ENCODE results near the gene GPR17.

Gene GPR17

DNA sequence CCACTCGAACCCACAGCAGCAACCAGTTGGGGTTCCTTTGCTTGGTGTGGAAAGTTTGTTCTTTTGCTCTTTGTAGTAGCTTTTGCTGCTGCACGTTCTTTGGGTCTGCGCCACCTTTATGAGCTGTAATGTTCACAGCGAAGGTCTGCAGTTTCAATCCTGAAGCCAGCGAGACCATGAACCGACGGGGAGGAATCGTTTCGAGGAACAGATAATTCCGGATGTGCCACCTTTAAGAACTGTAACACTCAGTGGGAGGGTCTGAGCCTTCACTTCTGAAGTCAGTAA, 14.3 kb downstream of the GPR17 start:
- H4K8ac ChIP-seq (ENCODE audit: low read length): no peak overlapping the region
- H2BK5ac ChIP-seq (ENCODE audit: low read depth, low read length, poor library complexity, severe bottlenecking): no peak overlapping the region
- H3K14ac ChIP-seq (ENCODE audit: low read length in 2 of 2): no peak overlapping the region
- H4K91ac ChIP-seq (ENCODE audit: low read length): no peak overlapping the region
- H2AK5ac ChIP-seq (ENCODE audit: low read length, severe bottlenecking): no peak overlapping the region
- no peak overlapping the region for H3K23ac ChIP-seq (ENCODE audit: low read length in 2 of 2)
- peaks cover 0 to 22% of the 10 kb centered on the region in 2 experiments for H3K36me3 ChIP-seq (ENCODE audit: control insufficient read depth in 1 of 2, insufficient read depth in 2 of 2, low read depth in 1 of 2, low read length in 2 of 2)
- peaks cover 12 to 21% of the 10 kb centered on the region in 2 experiments for H3K27me3 ChIP-seq (ENCODE audit: control insufficient read depth in 1 of 2, insufficient read depth in 1 of 2, low read length in 2 of 2)
- H3K4me3 ChIP-seq (ENCODE audit: insufficient read depth in 1 of 2, low read depth in 1 of 2, low read length in 2 of 2): no peak overlapping the region
- peak overlapping the region in 1 of 2 experiments; percentile 28 for H2BK12ac ChIP-seq (ENCODE audit: low read length in 2 of 2)
- peaks cover 27% of the 10 kb centered on the region for H3K4me1 ChIP-seq (ENCODE audit: control insufficient read depth, insufficient read depth, low read depth, low read length)
- no peak overlapping the region for H2BK120ac ChIP-seq (ENCODE audit: low read depth, low read length)
- no peak overlapping the region for H3K27ac ChIP-seq (ENCODE audit: low read length, poor library complexity, severe bottlenecking)
- H3K9ac ChIP-seq (ENCODE audit: low read length): no peak overlapping the region
- H3K4ac ChIP-seq (ENCODE audit: low read depth in 1 of 2, low read length in 2 of 2): peak overlapping the region in 1 of 2 experiments; percentile 25
- H3K9me3 ChIP-seq (ENCODE audit: control insufficient read depth, low read length): no peaks in the 10 kb centered on the region
- no peak overlapping the region for H3K4me2 ChIP-seq (ENCODE audit: low read length, poor library complexity, severe bottlenecking)
- H3K79me1 ChIP-seq (replicated peaks; ENCODE audit: low read length, poor library complexity, severe bottlenecking): peaks cover 12% of the 10 kb centered on the region
- H2AFZ ChIP-seq (ENCODE audit: low read depth, low read length): no peak overlapping the region
- 97% methylated on average over 10 of the region's 10 CpGs for WGBS
- DNase-seq: no peak
- no peak overlapping the region for H2BK15ac ChIP-seq (ENCODE audit: low read depth, poor library complexity, severe bottlenecking)
- no peak overlapping the region for H3K18ac ChIP-seq (ENCODE audit: low read depth in 1 of 2, low read length in 2 of 2)

- DNase-seq: peak; percentile 85
- Histone ChIP-seq H3K9ac (ENCODE audit: low read length) (peak overlapping the region; percentile 45), H3K79me1 (replicated peaks; ENCODE audit: low read length, poor library complexity, severe bottlenecking) (peaks cover 16% of the 10 kb centered on the region), H3K4me2 (ENCODE audit: low read length, poor library complexity, severe bottlenecking) (no peak overlapping the region), H3K14ac (ENCODE audit: low read length in 2 of 2) (no peak overlapping the region), H3K4ac (ENCODE audit: low read depth in 1 of 2, low read length in 2 of 2) (peak overlapping the region; percentile 19 to 24), H2BK120ac (ENCODE audit: low read depth, low read length) (no peak overlapping the region), H3K18ac (ENCODE audit: low read depth in 1 of 2, low read length in 2 of 2) (peak overlapping the region; percentile 58 to 63), H3K4me1 (ENCODE audit: control insufficient read depth, insufficient read depth, low read depth, low read length) (peaks cover 25% of the 10 kb centered on the region), H3K27ac (ENCODE audit: low read length, poor library complexity, severe bottlenecking) (no peak overlapping the region), H3K4me3 (ENCODE audit: insufficient read depth in 1 of 2, low read depth in 1 of 2, low read length in 2 of 2) (no peak overlapping the region), H3K9me3 (ENCODE audit: control insufficient read depth, low read length) (no peaks in the 10 kb centered on the region), H2AFZ (ENCODE audit: low read depth, low read length) (no peak overlapping the region), H2BK5ac (ENCODE audit: low read depth, low read length, poor library complexity, severe bottlenecking) (no peak overlapping the region), H4K91ac (ENCODE audit: low read length) (peak overlapping the region; percentile 34), H2BK15ac (ENCODE audit: low read depth, poor library complexity, severe bottlenecking) (no peak overlapping the region), H2BK12ac (ENCODE audit: low read length in 2 of 2) (peak overlapping the region; percentile 51 to 78), H2AK5ac (ENCODE audit: low read length, severe bottlenecking) (no peak overlapping the region), H3K23ac (ENCODE audit: low read length in 2 of 2) (no peak overlapping the region), H4K8ac (ENCODE audit: low read length) (peak overlapping the region; percentile 57), H3K36me3 (ENCODE audit: control insufficient read depth in 1 of 2, insufficient read depth in 2 of 2, low read depth in 1 of 2, low read length in 2 of 2) (peaks cover 0 to 19% of the 10 kb centered on the region in 2 experiments), H3K27me3 (ENCODE audit: control insufficient read depth in 1 of 2, insufficient read depth in 1 of 2, low read length in 2 of 2) (peaks cover 12 to 26% of the 10 kb centered on the region in 2 experiments)
- 54% methylated on average over 14 of the region's 14 CpGs for WGBS
Measured at GRCh38 chr2:127661072-127661649, 15.2 kb downstream of the GPR17 start.

DNA sequence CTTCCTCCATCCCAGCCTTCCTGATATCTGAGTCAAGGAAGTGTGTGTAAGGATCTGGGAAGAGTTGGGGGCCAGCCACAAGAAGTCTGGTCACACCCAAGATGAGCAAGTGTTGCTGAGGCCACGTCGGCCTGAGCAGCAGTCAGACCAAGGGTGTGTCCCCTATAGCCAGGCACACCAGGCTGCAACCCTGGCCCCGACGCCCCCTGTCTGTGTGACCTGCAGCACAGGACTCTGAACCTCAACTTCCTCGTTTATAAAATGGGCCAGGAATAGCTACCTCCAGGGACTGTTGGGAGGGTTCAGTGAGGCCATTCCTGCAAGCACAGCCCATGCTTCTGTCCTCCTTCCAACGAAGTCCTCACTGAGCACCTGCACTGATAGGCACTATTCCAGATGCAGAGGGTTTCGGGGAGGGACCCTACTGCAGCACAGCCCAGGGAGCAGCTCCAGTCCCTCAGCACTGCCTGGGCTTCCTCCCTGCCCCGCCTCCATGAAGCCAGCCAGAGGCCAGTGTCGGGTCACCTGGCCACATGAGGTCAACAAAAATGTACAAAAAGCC, 16.1 kb downstream of the GPR17 start:
- peaks cover 0 to 15% of the 10 kb centered on the region in 2 experiments for H3K36me3 ChIP-seq (ENCODE audit: control insufficient read depth in 1 of 2, insufficient read depth in 2 of 2, low read depth in 1 of 2, low read length in 2 of 2)
- DNase-seq: peak; percentile 38
- 65% methylated on average over 9 of the region's 9 CpGs for WGBS
- no peak overlapping the region for H3K23ac ChIP-seq (ENCODE audit: low read length in 2 of 2)
- no peak overlapping the region for H3K4me3 ChIP-seq (ENCODE audit: insufficient read depth in 1 of 2, low read depth in 1 of 2, low read length in 2 of 2)
- no peak overlapping the region for H2AFZ ChIP-seq (ENCODE audit: low read depth, low read length)
- no peak overlapping the region for H2AK5ac ChIP-seq (ENCODE audit: low read length, severe bottlenecking)
- H3K9ac ChIP-seq (ENCODE audit: low read length): peak overlapping the region; percentile 45
- no peak overlapping the region for H2BK15ac ChIP-seq (ENCODE audit: low read depth, poor library complexity, severe bottlenecking)
- H3K18ac ChIP-seq (ENCODE audit: low read depth in 1 of 2, low read length in 2 of 2): peak overlapping the region; percentile 63 to 67
- H3K79me1 ChIP-seq (replicated peaks; ENCODE audit: low read length, poor library complexity, severe bottlenecking): peaks cover 14% of the 10 kb centered on the region
- H3K27me3 ChIP-seq (ENCODE audit: control insufficient read depth in 1 of 2, insufficient read depth in 1 of 2, low read length in 2 of 2): peaks cover 12 to 32% of the 10 kb centered on the region in 2 experiments
- H2BK120ac ChIP-seq (ENCODE audit: low read depth, low read length): no peak overlapping the region
- H3K9me3 ChIP-seq (ENCODE audit: control insufficient read depth, low read length): no peaks in the 10 kb centered on the region
- H2BK5ac ChIP-seq (ENCODE audit: low read depth, low read length, poor library complexity, severe bottlenecking): no peak overlapping the region
- peak overlapping the region; percentile 57 to 70 for H3K4ac ChIP-seq (ENCODE audit: low read depth in 1 of 2, low read length in 2 of 2)
- H2BK12ac ChIP-seq (ENCODE audit: low read length in 2 of 2): peak overlapping the region; percentile 9 to 76
- peak overlapping the region; percentile 75 for H4K91ac ChIP-seq (ENCODE audit: low read length)
- H3K4me2 ChIP-seq (ENCODE audit: low read length, poor library complexity, severe bottlenecking): no peak overlapping the region
- H3K14ac ChIP-seq (ENCODE audit: low read length in 2 of 2): peak overlapping the region in 1 of 2 experiments; percentile 58
- peak overlapping the region; percentile 12 for H4K8ac ChIP-seq (ENCODE audit: low read length)
- no peak overlapping the region for H3K27ac ChIP-seq (ENCODE audit: low read length, poor library complexity, severe bottlenecking)
- peaks cover 25% of the 10 kb centered on the region for H3K4me1 ChIP-seq (ENCODE audit: control insufficient read depth, insufficient read depth, low read depth, low read length)

GRCh38 chr2:127662937-127663565, 17.1 kb downstream of the GPR17 start:
- peaks cover 3% of the 10 kb centered on the region for H3K9me3 ChIP-seq (ENCODE audit: control insufficient read depth, low read length)
- H2BK5ac ChIP-seq (ENCODE audit: low read depth, low read length, poor library complexity, severe bottlenecking): no peak overlapping the region
- peak overlapping the region; percentile 73 for H4K91ac ChIP-seq (ENCODE audit: low read length)
- 86% methylated on average over 9 of the region's 9 CpGs for WGBS
- H3K9ac ChIP-seq (ENCODE audit: low read length): no peak overlapping the region
- H3K36me3 ChIP-seq (ENCODE audit: control insufficient read depth in 1 of 2, insufficient read depth in 2 of 2, low read depth in 1 of 2, low read length in 2 of 2): peaks cover 0 to 11% of the 10 kb centered on the region in 2 experiments
- H3K27me3 ChIP-seq (ENCODE audit: control insufficient read depth in 1 of 2, insufficient read depth in 1 of 2, low read length in 2 of 2): peaks cover 12 to 32% of the 10 kb centered on the region in 2 experiments
- no peak overlapping the region for H2AK5ac ChIP-seq (ENCODE audit: low read length, severe bottlenecking)
- H3K4me1 ChIP-seq (ENCODE audit: control insufficient read depth, insufficient read depth, low read depth, low read length): peaks cover 25% of the 10 kb centered on the region
- H3K14ac ChIP-seq (ENCODE audit: low read length in 2 of 2): peak overlapping the region in 1 of 2 experiments; percentile 85
- H2BK120ac ChIP-seq (ENCODE audit: low read depth, low read length): no peak overlapping the region
- peaks cover 14% of the 10 kb centered on the region for H3K79me1 ChIP-seq (replicated peaks; ENCODE audit: low read length, poor library complexity, severe bottlenecking)
- peak overlapping the region in 1 of 2 experiments; percentile 35 for H3K23ac ChIP-seq (ENCODE audit: low read length in 2 of 2)
- H3K18ac ChIP-seq (ENCODE audit: low read depth in 1 of 2, low read length in 2 of 2): peak overlapping the region; percentile 5 to 76
- no peak overlapping the region for H3K27ac ChIP-seq (ENCODE audit: low read length, poor library complexity, severe bottlenecking)
- no peak overlapping the region for H3K4me2 ChIP-seq (ENCODE audit: low read length, poor library complexity, severe bottlenecking)
- no peak overlapping the region for H2AFZ ChIP-seq (ENCODE audit: low read depth, low read length)
- peak overlapping the region; percentile 32 for H2BK15ac ChIP-seq (ENCODE audit: low read depth, poor library complexity, severe bottlenecking)
- peak overlapping the region; percentile 63 to 74 for H2BK12ac ChIP-seq (ENCODE audit: low read length in 2 of 2)
- no peak overlapping the region for H3K4me3 ChIP-seq (ENCODE audit: insufficient read depth in 1 of 2, low read depth in 1 of 2, low read length in 2 of 2)
- peak overlapping the region; percentile 78 for H4K8ac ChIP-seq (ENCODE audit: low read length)
- DNase-seq: no peak
- peak overlapping the region; percentile 15 to 17 for H3K4ac ChIP-seq (ENCODE audit: low read depth in 1 of 2, low read length in 2 of 2)

Measured in mesenchymal stem cell (in vitro differentiated cells and primary cell).